Astrocyte (in vitro differentiated cells and primary cell): ENCODE results near the gene SLC15A1. TPM values are rescaled to one million over a fixed set of nuclear protein-coding genes. Genes with fewer than 3 reads are reported as not detected.

Experiments used
- DNase-seq: peaks from one replicate; pipeline ENCODE4 v3.0.0-alpha.2; 2010; ENCODE audit warnings: low read depth
- FAIRE-seq: peaks from 2 replicates; lab custom pipeline; 2011; peaks lifted over from hg19 to GRCh38; lab: Jason Lieb, UNC
- H2AFZ ChIP-seq: 2 replicates; pipeline ENCODE4 v1.6.0; 2012; ENCODE audit warnings: low read depth, low read length, inconsistent platforms
- H3K27ac ChIP-seq: 2 replicates; pipeline ENCODE4 v1.5.1; 2011; ENCODE audit warnings: low read depth, low read length, inconsistent platforms
- H3K27me3 ChIP-seq: 2 replicates; pipeline ENCODE4 v1.6.0; 2011; ENCODE audit warnings: low read length, inconsistent platforms; ENCODE audit not compliant: insufficient read depth
- H3K36me3 ChIP-seq: 2 replicates; pipeline ENCODE4 v1.5.1; 2011; ENCODE audit warnings: low read length, inconsistent platforms; ENCODE audit not compliant: insufficient read depth
- H3K4me1 ChIP-seq: 2 replicates; pipeline ENCODE4 v1.5.1; 2011; ENCODE audit warnings: low read length, inconsistent platforms; ENCODE audit not compliant: insufficient read depth
- H3K4me2 ChIP-seq: 2 replicates; pipeline ENCODE4 v1.6.0; 2012; ENCODE audit warnings: low read length, inconsistent platforms
- H3K4me3 ChIP-seq: 2 replicates; pipeline ENCODE4 v1.5.1; 2011; ENCODE audit warnings: low read depth, mild to moderate bottlenecking, low read length, inconsistent platforms; ENCODE audit not compliant: insufficient read depth
- H3K79me2 ChIP-seq: 2 replicates; pipeline ENCODE4 v1.6.0; 2012; ENCODE audit warnings: mild to moderate bottlenecking, low read length, inconsistent platforms; ENCODE audit not compliant: insufficient read depth
- H3K9ac ChIP-seq: 2 replicates; pipeline ENCODE4 v1.6.0; 2012; ENCODE audit warnings: mild to moderate bottlenecking, low read length, inconsistent platforms
- H3K9me3 ChIP-seq: 2 replicates; pipeline ENCODE4 v1.5.1; 2012; ENCODE audit warnings: low read depth, mild to moderate bottlenecking, low read length, inconsistent platforms; ENCODE audit not compliant: insufficient read depth
- H4K20me1 ChIP-seq: 2 replicates; pipeline ENCODE4 v1.6.0; 2012; ENCODE audit warnings: low read length, inconsistent platforms; ENCODE audit not compliant: insufficient read depth
- H3K27ac Mint-ChIP-seq: one replicate; pipeline ENCODE4 v1.8.0; 2021; ENCODE audit warnings: mild to moderate bottlenecking, mixed read lengths; ENCODE audit not compliant: unreplicated experiment
- H3K27me3 Mint-ChIP-seq: one replicate; pipeline ENCODE4 v1.8.0; 2021; ENCODE audit warnings: low read depth, mixed read lengths; ENCODE audit not compliant: unreplicated experiment
- H3K36me3 Mint-ChIP-seq: one replicate; pipeline ENCODE4 v1.8.0; 2021; ENCODE audit warnings: low read depth, mixed read lengths; ENCODE audit not compliant: unreplicated experiment
- H3K4me1 Mint-ChIP-seq: one replicate; pipeline ENCODE4 v1.8.0; 2021; ENCODE audit warnings: low read depth, mixed read lengths; ENCODE audit not compliant: unreplicated experiment
- H3K4me3 Mint-ChIP-seq: one replicate; pipeline ENCODE4 v1.8.0; 2021; ENCODE audit warnings: mild to moderate bottlenecking, moderate library complexity, mixed read lengths; ENCODE audit not compliant: unreplicated experiment
- H3K9me3 Mint-ChIP-seq: one replicate; pipeline ENCODE4 v1.8.0; 2021; ENCODE audit warnings: mild to moderate bottlenecking, mixed read lengths; ENCODE audit not compliant: unreplicated experiment
- CTCF ChIP-seq: IDR thresholded peaks from 2 replicates; pipeline ENCODE4 v1.5.1; 2011; ENCODE audit warnings: low read depth, mild to moderate bottlenecking, inconsistent platforms, low read length, moderate library complexity; ENCODE audit not compliant: insufficient read depth
- EZH2 ChIP-seq: IDR thresholded peaks from 2 replicates; pipeline ENCODE4 v1.6.1; 2012; ENCODE audit warnings: mild to moderate bottlenecking, low read length, inconsistent platforms; ENCODE audit not compliant: insufficient read depth
- total RNA-seq: library from RNA; stranded (reverse); gene quantifications from 2 replicates; pipeline ENCODE4 v1.2.1, GENCODE V29; 2021

Gene SLC15A1
- total RNA-seq, 1 donor from 2014 or later, result not detected

DNA sequence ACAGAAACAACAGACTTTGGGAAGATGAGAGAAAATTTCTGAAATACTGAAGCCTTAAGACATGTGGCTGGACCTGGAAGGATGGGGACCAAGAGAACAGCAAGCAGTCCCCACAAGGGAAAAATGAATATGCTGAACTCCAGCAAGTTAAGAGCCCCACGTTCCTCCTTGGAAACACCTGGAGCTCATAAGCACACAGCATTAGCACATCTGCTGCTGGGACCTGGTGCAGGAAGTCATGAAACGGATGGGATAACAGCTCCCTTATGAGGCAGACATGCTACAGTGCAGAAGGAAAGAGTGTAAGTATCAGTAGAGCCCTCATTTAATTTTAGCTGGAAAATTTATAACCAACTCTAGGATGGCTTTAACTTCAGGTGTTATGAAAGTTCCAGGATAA lies 67.3 kb downstream of the SLC15A1 start:
- Mint-ChIP-seq H3K9me3 (no peaks in the 10 kb centered on the region), H3K4me3 (no peak overlapping the region), H3K36me3 (no peaks in the 10 kb centered on the region), H3K27ac (no peak overlapping the region), H3K4me1 (peaks cover 2% of the 10 kb centered on the region), H3K27me3 (peaks cover 12% of the 10 kb centered on the region)
- H3K27ac ChIP-seq, result no peak overlapping the region
- no peak overlapping the region for H3K4me2 ChIP-seq
- H3K79me2 ChIP-seq, result peaks cover 38% of the 10 kb centered on the region
- H2AFZ ChIP-seq, result no peak overlapping the region
- H4K20me1 ChIP-seq, result peaks cover 5% of the 10 kb centered on the region
- no peaks in the 10 kb centered on the region for H3K36me3 ChIP-seq
- no peaks in the 10 kb centered on the region for H3K9me3 ChIP-seq
- H3K4me1 ChIP-seq, result no peaks in the 10 kb centered on the region
- H3K9ac ChIP-seq, result no peak overlapping the region
- TF ChIP-seq EZH2 (no peak), CTCF (no peak)
- H3K4me3 ChIP-seq, result no peak overlapping the region
- FAIRE-seq, result no peak
- DNase-seq, result no peak
- H3K27me3 ChIP-seq, result no peaks in the 10 kb centered on the region

DNA sequence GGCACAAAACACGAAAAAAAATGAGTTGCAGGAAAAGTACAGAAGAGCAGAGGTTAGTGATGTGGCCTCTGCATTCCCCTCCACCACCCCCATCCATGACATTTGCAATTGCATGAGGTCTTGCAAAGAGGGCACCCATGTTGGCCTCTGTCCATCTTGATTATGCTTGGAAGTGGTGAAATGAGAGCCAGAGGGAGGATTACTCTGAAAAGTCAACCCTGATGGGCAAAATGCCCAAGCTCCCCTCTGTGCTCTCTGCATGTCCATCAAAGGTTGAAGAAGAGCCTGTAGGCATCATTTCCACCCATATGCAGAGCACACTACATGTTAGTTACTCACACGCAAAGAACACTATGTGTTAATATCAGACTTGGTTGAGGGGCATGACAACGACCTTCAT lies 71.4 kb downstream of the SLC15A1 start:
- no peak overlapping the region for H3K9ac ChIP-seq
- Mint-ChIP-seq H3K9me3 (peaks cover 4% of the 10 kb centered on the region), H3K4me3 (no peak overlapping the region), H3K36me3 (peaks cover 2% of the 10 kb centered on the region), H3K27me3 (peaks cover 5% of the 10 kb centered on the region), H3K4me1 (peaks cover 6% of the 10 kb centered on the region), H3K27ac (no peak overlapping the region)
- no peak for DNase-seq
- peaks cover 48% of the 10 kb centered on the region for H3K79me2 ChIP-seq
- H3K27me3 ChIP-seq, result no peaks in the 10 kb centered on the region
- H3K36me3 ChIP-seq, result no peaks in the 10 kb centered on the region
- H4K20me1 ChIP-seq, result no peaks in the 10 kb centered on the region
- peaks cover 20% of the 10 kb centered on the region for H3K4me1 ChIP-seq
- H3K27ac ChIP-seq, result no peak overlapping the region
- H3K9me3 ChIP-seq, result no peaks in the 10 kb centered on the region
- FAIRE-seq, result no peak
- no peak overlapping the region for H3K4me3 ChIP-seq
- no peak for TF ChIP-seq CTCF
- no peak for TF ChIP-seq EZH2
- no peak overlapping the region for H2AFZ ChIP-seq
- no peak overlapping the region for H3K4me2 ChIP-seq

DNA sequence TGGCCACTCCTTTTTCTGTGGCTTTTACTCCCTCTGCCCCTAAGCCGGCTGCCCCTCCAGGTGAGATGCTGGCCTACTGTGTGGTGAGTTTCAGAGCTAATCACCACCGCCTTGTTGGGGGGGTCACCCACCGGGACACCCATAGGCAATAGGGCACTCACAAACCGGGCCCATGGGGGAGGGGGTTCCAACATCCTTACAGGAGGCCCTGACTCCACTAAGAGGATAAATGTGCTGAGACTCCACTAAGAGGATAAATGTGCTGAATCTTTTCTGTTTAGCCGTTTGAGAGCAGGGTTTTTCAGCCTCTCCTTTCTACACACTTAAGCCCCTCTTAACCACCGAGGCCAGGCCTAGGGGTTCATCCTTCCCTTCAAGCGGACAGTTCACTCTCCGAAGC lies 73.7 kb downstream of the SLC15A1 start:
- no peak overlapping the region for H2AFZ ChIP-seq

More for the DNA sequence above, 73.7 kb downstream of the SLC15A1 start:
- peaks cover 11% of the 10 kb centered on the region for H3K27me3 Mint-ChIP-seq
- H3K4me1 Mint-ChIP-seq, result peaks cover 6% of the 10 kb centered on the region
- Histone ChIP-seq H4K20me1 (no peaks in the 10 kb centered on the region), H3K4me3 (peak overlapping the region; percentile 19), H3K9me3 (no peaks in the 10 kb centered on the region), H3K27me3 (no peaks in the 10 kb centered on the region), H3K4me2 (peak overlapping the region; percentile 79), H3K36me3 (no peaks in the 10 kb centered on the region), H3K4me1 (peaks cover 20% of the 10 kb centered on the region), H3K79me2 (peaks cover 37% of the 10 kb centered on the region), H3K9ac (peak overlapping the region; percentile 53), H3K27ac (peak overlapping the region; percentile 21)
- no peak overlapping the region for H3K27ac Mint-ChIP-seq
- no peak for FAIRE-seq
- no peak overlapping the region for H3K4me3 Mint-ChIP-seq
- peaks cover 4% of the 10 kb centered on the region for H3K9me3 Mint-ChIP-seq
- TF ChIP-seq CTCF (no peak), EZH2 (no peak)
- peaks cover 4% of the 10 kb centered on the region for H3K36me3 Mint-ChIP-seq
- DNase-seq, result no peak
